Retina (tissue), 1 donor: Measurements from ENCODE around the gene PDZD4.
A peak's percentile ranks its signal among the peaks of the same experiment; 100 is the strongest.
"Not testable (repeated sequence)": the region's sequence is repeated elsewhere in the genome, so short reads cannot be mapped to it uniquely, and the experiment has no call there.

Experiments
- DNase-seq: peaks from one replicate; pipeline ENCODE4 v3.0.0-alpha.2; 2016

Gene PDZD4

GRCh38 chrX:153831429-153832150, 1.2 kb upstream of the PDZD4 start:
- peak; percentile 29 for DNase-seq

- DNase-seq: peak; percentile 47
Measured at GRCh38 chrX:153830640-153831428, 490 bp upstream of the PDZD4 start.

GRCh38 chrX:153829549-153829798, 870 bp downstream of the PDZD4 start:
- peak; percentile 49 for DNase-seq

- DNase-seq: peak; percentile 34
Measured at GRCh38 chrX:153828723-153829548, 1.4 kb downstream of the PDZD4 start.

GRCh38 chrX:153828308-153828707, 2.0 kb downstream of the PDZD4 start:
- DNase-seq: no peak

GRCh38 chrX:153827903-153828302, 2.4 kb downstream of the PDZD4 start:
- DNase-seq: no peak

- no peak for DNase-seq
Measured at GRCh38 chrX:153827016-153827415, 3.3 kb downstream of the PDZD4 start.

GRCh38 chrX:153825042-153825441, 5.3 kb downstream of the PDZD4 start:
- DNase-seq: no peak

- DNase-seq: no peak
Measured at GRCh38 chrX:153824348-153824747, 6.0 kb downstream of the PDZD4 start.

- DNase-seq: no peak
Measured at GRCh38 chrX:153821066-153821465, 9.3 kb downstream of the PDZD4 start.

GRCh38 chrX:153820601-153821000, 9.7 kb downstream of the PDZD4 start:
- no peak for DNase-seq

GRCh38 chrX:153819384-153820040, 10.8 kb downstream of the PDZD4 start:
- DNase-seq: no peak

GRCh38 chrX:153818571-153819383, 11.6 kb downstream of the PDZD4 start:
- peak; percentile 82 for DNase-seq

- DNase-seq: not testable (repeated sequence)
Measured at GRCh38 chrX:153818064-153818463, 12.3 kb downstream of the PDZD4 start.

- DNase-seq: no peak
Measured at GRCh38 chrX:153816831-153817690, 13.3 kb downstream of the PDZD4 start.

GRCh38 chrX:153814591-153815315, 15.6 kb downstream of the PDZD4 start:
- no peak for DNase-seq

GRCh38 chrX:153813161-153813560, 17.2 kb downstream of the PDZD4 start:
- DNase-seq: no peak

- DNase-seq: no peak
Measured at GRCh38 chrX:153812220-153812619, 18.1 kb downstream of the PDZD4 start.

- DNase-seq: no peak
Measured at GRCh38 chrX:153807976-153808375, 22.4 kb downstream of the PDZD4 start.

GRCh38 chrX:153806999-153807575, 23.3 kb downstream of the PDZD4 start:
- no peak for DNase-seq
